Kidney (tissue), 14 donors: ENCODE measurements around the gene ITGA2. TPM values are rescaled to one million over a fixed set of nuclear protein-coding genes. Genes with fewer than 3 reads are reported as not detected.

Source experiments
- DNase-seq, 5 donors: peaks; one replicate each; pipeline ENCODE4 v3.0.0-alpha.2; 2013 to 2020
- FAIRE-seq: peaks from 2 replicates; lab custom pipeline; 2012; peaks lifted over from hg19 to GRCh38; lab: Jason Lieb, UNC
- H3K27ac ChIP-seq, 2 donors: one replicate each; pipeline ENCODE4 v1.7.0; 2013; ENCODE audit warnings: low read depth in 2 of 2, low read length in 2 of 2, inconsistent platforms in 1 of 2
- H3K27me3 ChIP-seq: one replicate; pipeline ENCODE4 v1.7.1; 2013; ENCODE audit warnings: low read length, inconsistent platforms; ENCODE audit not compliant: control insufficient read depth, insufficient read depth
- H3K36me3 ChIP-seq, 3 donors: one replicate each; pipeline versions ENCODE4 v1.7.0 to v1.7.1; 2013; ENCODE audit warnings: low read length in 3 of 3, control low read depth in 1 of 3, inconsistent platforms in 1 of 3; ENCODE audit not compliant: insufficient read depth in 3 of 3, control insufficient read depth in 2 of 3
- H3K4me1 ChIP-seq, 3 donors: one replicate each; pipeline versions ENCODE4 v1.7.0 to v1.7.1; 2013; ENCODE audit warnings: low read length in 3 of 3, inconsistent platforms in 1 of 3, low read depth in 1 of 3; ENCODE audit not compliant: control insufficient read depth in 2 of 3, insufficient read depth in 2 of 3
- H3K4me3 ChIP-seq, 3 donors: one replicate each; pipeline versions ENCODE4 v1.7.0 to v1.8.1; 2013; ENCODE audit warnings: low read length in 3 of 3, control low read depth in 1 of 3, inconsistent platforms in 1 of 3
- H3K9ac ChIP-seq, 3 donors: one replicate each; pipeline versions ENCODE4 v1.7.0 to v1.7.1; 2013; ENCODE audit warnings: low read length in 3 of 3, control low read depth in 1 of 3, inconsistent platforms in 1 of 3
- H3K9me3 ChIP-seq, 3 donors: one replicate each; pipeline versions ENCODE4 v1.7.0 to v1.7.1; 2013; ENCODE audit warnings: low read length in 3 of 3, control low read depth in 1 of 3, inconsistent platforms in 1 of 3; ENCODE audit not compliant: control insufficient read depth in 2 of 3, insufficient read depth in 1 of 3
- CTCF ChIP-seq: IDR thresholded peaks from 3 replicates; pipeline ENCODE4 v1.5.1; 2012; ENCODE audit warnings: mild to moderate bottlenecking, moderate library complexity, borderline replicate concordance; ENCODE audit not compliant: insufficient read depth; ENCODE audit errors: extremely low read depth
- intact Hi-C: fragments of 100-400 bp; cut with DNase I; formaldehyde crosslinking; loops from one replicate; pipeline ENCODE4 v1.11.1; 2022
- polyA plus RNA-seq: library from polyadenylated mRNA; stranded (reverse); fragments of 350-450 nt; fragmentation: Illumina TruSeq; extraction: RNeasy Lipid Tissue Mini Kit (QIAGEN cat#74804); gene quantifications from one replicate; pipeline ENCODE4 v1.2.3, GENCODE V29; 2014; ENCODE audit warnings: low read depth, low replicate concordance; ENCODE audit not compliant: insufficient read depth
- total RNA-seq: library from RNA; stranded (reverse); fragmentation: NEBNext Ultra II Directional; extraction: Animal tissue kit (Norgen Biotek cat#: 25700); gene quantifications from one replicate; pipeline ENCODE4 v1.2.1, GENCODE V29; 2021
- donor health status: control.
- donor health status: control.
- donor health status: control.
- donor health status: control.
- donor health status: control.
- donor health status: DM: yes; HTN: yes; CAD: no.
- donor health status: Normal renal cell carcinoma (clear cell type).

Gene ITGA2
- total and polyA plus RNA-seq, 2 donors from 2014 or later: 4.9 to 44.5 TPM

- no peak overlapping the region for H3K9ac ChIP-seq
- intact Hi-C loops: no loop called here
- no peaks in the 10 kb centered on the region for H3K27me3 ChIP-seq
- no peak overlapping the region for H3K27ac ChIP-seq
- peaks cover 0 to 17% (median 8%) of the 10 kb centered on the region in 3 donors for H3K4me1 ChIP-seq
- DNase-seq (peak in 1 of 5 donors; percentile 21), FAIRE-seq (no peak)
- no peaks in the 10 kb centered on the region for H3K36me3 ChIP-seq
- no peaks in the 10 kb centered on the region for H3K9me3 ChIP-seq
- peak; percentile 36 for TF ChIP-seq CTCF
- no peak overlapping the region for H3K4me3 ChIP-seq
Measured at GRCh38 chr5:53035868-53036381, 46.8 kb downstream of the ITGA2 start.

GRCh38 chr5:53037141-53037859 lies 48.1 kb downstream of the ITGA2 start:
- H3K9me3 ChIP-seq: no peaks in the 10 kb centered on the region
- DNase-seq (no peak), FAIRE-seq (no peak)
- H3K4me1 ChIP-seq: peaks cover 0 to 7% (median 6%) of the 10 kb centered on the region in 3 donors
- no peak overlapping the region for H3K9ac ChIP-seq
- no peaks in the 10 kb centered on the region for H3K27me3 ChIP-seq
- peak overlapping the region in 1 of 2 donors; percentile 9 for H3K27ac ChIP-seq
- H3K4me3 ChIP-seq: no peak overlapping the region
- TF ChIP-seq CTCF: no peak
- intact Hi-C loops: no loop called here
- H3K36me3 ChIP-seq: no peaks in the 10 kb centered on the region

- FAIRE-seq (no peak), DNase-seq (no peak)
- H3K36me3 ChIP-seq: no peaks in the 10 kb centered on the region
- H3K27ac ChIP-seq: peak overlapping the region in 1 of 2 donors; percentile 44
- H3K4me1 ChIP-seq: peaks cover 0 to 7% (median 6%) of the 10 kb centered on the region in 3 donors
- H3K27me3 ChIP-seq: no peaks in the 10 kb centered on the region
- H3K9ac ChIP-seq: no peak overlapping the region
- TF ChIP-seq CTCF: no peak
- H3K4me3 ChIP-seq: no peak overlapping the region
- intact Hi-C loops: no loop called here
- H3K9me3 ChIP-seq: no peaks in the 10 kb centered on the region
Measured at GRCh38 chr5:53038196-53038847, 49.2 kb downstream of the ITGA2 start.
